HG02763 (cell line): ENCODE measurements around the gene KLK14.

Source experiments
- ATAC-seq: cut with Tn5 transposase; IDR thresholded peaks from one replicate; pipeline ENCODE4 v1.9.1; 2021; ENCODE audit warnings: mild to moderate bottlenecking, moderate library complexity; ENCODE audit not compliant: unreplicated experiment

KLK14 gene

GRCh38 chr19:51108805-51109146, 26.1 kb upstream of the KLK14 start:
- ATAC-seq, result peak; percentile 24

DNA sequence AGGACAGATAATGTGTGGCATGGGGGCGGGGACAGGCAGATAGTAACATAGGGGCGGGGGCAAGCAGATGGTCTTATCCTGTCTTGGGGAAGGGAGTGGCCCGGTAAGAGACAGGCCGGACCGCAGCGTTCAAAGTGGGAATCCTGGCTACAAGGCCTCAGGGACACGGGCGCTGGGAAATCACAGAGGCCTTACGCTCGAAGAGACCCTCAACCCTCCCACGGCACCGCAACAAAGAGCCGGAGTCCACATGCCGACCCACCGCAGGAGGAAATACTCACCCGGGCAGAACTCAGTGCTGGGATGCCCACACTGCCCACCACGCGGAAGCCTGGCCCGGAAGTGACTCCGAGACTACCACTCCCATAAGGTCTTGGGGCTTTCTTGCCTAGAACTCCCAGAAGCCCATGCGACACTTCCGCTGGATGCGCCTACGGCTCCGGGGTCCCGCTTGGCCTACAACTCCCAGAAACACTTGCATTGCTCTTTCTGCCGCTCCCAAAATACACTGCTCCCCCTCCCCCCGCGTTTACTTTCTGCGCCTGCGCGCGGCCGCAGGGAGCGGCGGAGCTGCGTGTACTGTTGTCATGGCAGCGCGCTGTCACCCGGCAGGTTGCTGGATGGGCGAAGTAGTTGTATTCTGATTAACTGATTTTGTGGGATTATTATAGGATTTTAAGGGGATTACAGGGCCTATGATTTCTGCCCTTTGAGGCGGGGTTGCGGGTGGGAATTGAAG, 25.5 kb upstream of the KLK14 start, which contains the start of gene CTU1:
TSS of gene CTU1 (minus strand) at position 344 of the 739 bp plus-strand sequence. CDS start 3,840 bp downstream, outside the sequence.
- peak; percentile 98 for ATAC-seq

- ATAC-seq, result no peak
Observed at GRCh38 chr19:51107406-51108065, 24.8 kb upstream of the KLK14 start.

DNA sequence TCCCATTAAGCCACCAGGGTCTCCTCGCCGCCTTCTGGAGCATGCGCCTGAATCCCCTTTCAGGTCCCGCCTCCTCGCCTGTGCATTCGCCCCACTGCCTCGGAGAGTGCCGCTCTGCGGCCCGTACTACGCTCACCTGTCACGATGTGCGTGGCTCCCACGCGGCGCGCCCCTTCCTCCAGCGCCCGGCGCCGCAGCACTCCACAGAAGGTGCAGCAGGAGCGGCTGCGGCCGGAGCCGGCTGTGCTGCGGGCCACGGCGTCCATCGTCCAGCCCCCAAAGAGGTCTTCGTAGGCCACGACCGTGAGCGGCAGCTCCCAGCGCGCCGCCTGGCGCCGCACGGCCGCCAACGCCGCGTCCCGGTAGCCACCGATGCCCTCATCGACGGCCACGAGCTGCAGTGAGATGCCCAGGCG, 21.2 kb upstream of the KLK14 start:
- no peak for ATAC-seq

- ATAC-seq, result no peak
Observed at GRCh38 chr19:51102991-51103390, 20.3 kb upstream of the KLK14 start.

GRCh38 chr19:51101171-51101865, 18.6 kb upstream of the KLK14 start:
- ATAC-seq, result no peak

DNA sequence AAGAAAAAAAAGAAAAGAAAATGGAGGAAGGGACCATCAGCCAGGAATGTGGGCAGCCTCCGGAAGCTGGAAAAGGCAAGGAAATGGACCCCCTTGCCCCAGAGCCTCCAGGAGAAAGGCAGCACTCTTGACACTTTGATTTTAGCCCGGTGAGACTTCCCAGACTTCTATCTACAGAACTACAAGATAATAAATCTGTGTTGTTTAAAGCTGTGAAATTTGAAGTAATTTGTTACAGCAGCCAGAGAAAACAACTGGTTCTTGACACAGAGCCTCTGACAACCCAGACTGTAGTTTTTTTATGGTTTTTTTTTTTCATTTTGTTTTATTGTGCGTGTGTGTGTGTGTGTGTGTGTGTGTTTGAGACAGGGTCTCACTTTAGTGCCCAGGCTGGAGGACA, 17.9 kb upstream of the KLK14 start:
- no peak for ATAC-seq

DNA sequence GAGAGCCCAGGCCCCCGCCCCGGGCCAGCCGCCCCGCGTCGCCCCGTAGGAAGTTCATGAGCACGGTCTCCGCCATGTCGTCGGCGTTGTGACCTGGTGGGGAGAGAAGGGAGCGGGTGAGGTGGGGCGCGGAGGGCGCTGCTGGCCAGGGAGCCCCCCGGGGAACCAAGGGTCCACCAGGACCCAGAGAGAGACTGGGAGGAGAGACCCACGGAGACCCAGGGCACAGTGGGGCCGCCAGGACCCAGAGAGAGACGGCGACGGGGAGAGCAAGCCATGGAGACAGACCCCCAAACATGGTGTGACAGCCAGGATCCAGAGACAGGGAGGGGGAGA, 16.3 kb upstream of the KLK14 start:
- ATAC-seq, result no peak

GRCh38 chr19:51098365-51099046, 15.8 kb upstream of the KLK14 start:
- no peak for ATAC-seq

DNA sequence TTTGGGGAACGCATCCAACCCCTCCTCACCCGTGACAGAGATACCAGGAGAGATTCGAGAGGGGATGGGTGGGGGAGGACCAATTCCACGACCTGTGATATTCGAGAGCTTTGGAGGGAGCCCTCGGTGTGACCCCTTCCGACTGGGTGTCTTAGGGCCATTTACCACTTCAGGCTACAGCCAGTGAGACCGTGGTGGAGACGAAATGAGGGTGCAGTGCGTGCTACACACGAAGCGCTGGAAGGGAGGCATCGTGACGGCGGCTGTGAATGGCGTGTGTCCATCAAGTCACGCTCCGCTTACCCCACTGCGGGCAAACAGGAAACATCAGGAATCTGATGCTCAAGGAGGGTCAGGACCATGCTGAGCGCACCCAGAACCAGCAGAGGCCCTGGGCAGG, 15.1 kb upstream of the KLK14 start:
- no peak for ATAC-seq

DNA sequence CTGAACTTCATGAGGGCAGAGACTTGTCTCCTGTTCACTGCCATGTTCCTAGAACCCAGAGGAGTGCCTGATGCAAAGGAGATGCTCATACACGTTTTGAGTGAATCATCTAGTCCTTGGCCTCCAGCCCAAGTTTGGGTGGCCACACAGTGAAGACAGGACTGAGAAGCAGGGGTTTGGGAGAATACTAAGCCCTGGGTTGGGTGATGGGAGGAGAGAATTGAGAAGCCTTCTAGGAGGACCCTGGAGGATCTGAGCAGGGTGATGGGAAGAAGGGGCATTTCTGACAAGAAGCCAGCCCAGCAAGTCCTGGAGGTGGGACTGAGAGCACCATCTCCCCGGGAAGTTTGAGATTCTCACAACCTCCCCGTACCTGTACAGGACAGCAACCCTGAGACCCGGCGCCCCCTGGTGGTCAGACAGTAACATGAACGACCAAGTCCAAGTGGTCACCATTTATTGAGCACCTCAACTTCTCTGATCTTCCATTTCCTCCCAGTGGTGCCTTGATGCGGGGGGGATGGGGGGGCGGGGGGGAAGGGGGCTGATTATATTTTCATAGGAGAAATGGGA, 14.6 kb upstream of the KLK14 start:
- no peak for ATAC-seq

GRCh38 chr19:51096473-51097165, 13.9 kb upstream of the KLK14 start:
- no peak for ATAC-seq

- no peak for ATAC-seq
Observed at GRCh38 chr19:51094696-51095279, 12.1 kb upstream of the KLK14 start.

DNA sequence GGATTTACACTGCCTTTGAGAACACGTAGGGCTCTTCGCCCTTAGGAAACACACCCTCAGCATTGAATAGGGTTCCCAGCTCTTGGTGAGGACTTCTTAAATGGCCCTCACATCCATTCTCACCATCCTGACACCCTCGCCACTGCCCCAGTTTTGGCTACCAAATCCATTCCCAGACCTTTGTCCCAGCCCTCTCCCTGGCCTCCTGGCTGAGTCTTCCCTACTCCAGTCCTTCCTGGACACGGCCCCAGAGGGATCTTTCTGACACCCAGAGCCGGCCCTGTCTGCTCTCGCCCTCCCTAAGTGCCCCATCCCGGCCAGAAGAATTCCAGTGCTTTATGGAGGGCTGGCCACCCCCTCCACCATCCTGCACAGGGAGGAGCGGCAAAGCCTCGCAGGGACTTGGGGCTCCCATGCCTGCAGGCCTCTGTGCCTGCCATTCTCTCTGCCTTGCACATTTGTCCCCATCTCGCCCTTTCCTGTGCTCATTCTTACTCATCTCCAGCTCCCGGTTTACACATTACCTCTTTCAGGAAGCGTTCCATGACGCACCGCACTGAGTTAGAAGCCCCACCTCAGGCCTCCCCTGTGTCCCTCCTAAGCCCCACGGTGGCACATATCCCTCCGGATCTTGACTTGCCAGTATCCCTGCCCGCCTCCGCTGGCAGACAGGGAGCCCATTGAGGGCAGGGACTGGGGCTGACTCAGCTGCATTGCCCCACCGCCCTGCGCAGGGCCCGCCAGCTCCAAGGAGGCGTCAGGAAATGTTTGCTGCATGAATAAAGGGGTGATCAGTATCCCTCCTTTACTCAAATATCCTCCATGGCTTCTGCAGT, 11.0 kb upstream of the KLK14 start:
- ATAC-seq, result no peak

GRCh38 chr19:51093101-51093500, 10.4 kb upstream of the KLK14 start:
- ATAC-seq, result no peak

DNA sequence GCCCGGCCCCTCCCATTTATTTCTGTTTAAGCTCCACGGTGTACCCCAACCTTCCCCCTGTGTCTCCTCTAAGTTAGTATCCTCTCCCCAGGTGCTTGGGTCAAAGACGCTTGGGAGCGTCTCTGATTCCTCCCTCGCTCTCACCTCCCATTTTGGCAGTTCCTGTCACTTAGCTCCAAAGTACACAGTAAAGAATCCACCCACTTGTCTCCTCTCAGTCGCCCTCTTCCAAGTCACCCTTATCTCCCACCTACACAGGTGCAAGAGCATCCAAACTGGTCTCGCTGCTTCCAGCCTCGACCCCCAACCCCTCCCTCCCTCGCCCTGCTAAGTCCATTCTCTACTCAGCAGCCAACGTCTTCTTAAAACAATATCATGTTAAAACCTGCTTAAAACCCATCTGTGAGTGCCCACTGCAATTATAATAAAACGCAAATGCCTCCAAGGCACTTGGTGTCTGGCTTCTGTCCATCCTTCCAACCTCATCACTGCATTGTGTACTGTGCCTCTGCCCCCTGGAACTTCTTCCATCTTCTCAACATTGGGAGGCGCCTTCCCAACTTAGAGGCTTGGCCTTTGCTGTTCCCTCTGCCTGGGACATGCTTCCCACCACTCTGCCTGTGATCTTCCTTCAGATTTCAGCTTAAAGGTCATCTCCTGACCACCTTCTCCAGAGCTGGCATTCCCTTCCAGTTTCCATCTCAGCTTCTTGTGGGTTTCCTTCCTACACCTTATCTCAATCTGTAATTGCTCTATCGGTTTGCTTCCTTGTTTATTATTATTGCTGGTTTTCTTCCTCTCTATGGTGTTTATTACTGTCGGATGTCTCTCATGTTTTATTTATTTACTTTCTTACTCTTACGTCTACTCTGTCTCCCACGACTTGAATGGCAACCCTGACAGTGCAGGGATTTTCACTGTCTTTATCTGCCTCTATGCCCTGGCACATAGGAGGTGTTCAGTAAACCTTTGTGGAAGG, 9.5 kb upstream of the KLK14 start:
- ATAC-seq, result no peak

DNA sequence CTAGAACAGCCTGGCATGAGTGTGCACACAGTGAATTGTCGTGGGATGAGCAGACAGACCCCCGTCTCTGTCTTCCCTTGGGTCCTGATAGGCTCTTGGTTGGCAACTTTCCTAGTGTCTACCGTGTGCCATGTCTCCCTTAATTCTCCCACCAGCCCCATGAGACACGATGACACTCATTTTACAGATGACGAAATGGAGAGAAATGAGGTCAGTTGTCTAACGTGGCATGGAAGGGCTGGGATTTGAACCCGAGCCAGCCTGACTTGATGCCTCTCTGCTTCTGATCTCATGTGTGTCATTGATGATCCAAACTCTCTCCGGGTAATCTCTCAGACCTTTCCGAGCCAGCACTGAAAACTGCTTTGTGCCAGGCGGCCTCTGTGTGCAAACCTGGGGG, 8.4 kb upstream of the KLK14 start:
- ATAC-seq, result no peak

- no peak for ATAC-seq
Observed at GRCh38 chr19:51090471-51090870, 7.8 kb upstream of the KLK14 start.
